Stimulated activated CD8-positive, alpha-beta memory T cell treated with anti-CD3 and anti-CD28 coated beads, Interleukin-12 subunit alpha, Interleukin-12 subunit beta, amount 100 ng/mL, for 24 hours (primary cell): Measurements from ENCODE around the gene ZMIZ1.
A peak's percentile ranks its signal among the peaks of the same experiment; 100 is the strongest.

Experiments
- DNase-seq: peaks from one replicate; pipeline ENCODE4 v3.0.0-alpha.2; 2020; ENCODE audit errors: extremely low read depth

The ZMIZ1 gene

GRCh38 chr10:79066411-79067240 lies 2.1 kb upstream of the ZMIZ1 start:
- DNase-seq = no peak

- DNase-seq = peak; percentile 30
Measured at GRCh38 chr10:79067241-79068202, 1.2 kb upstream of the ZMIZ1 start.

DNA sequence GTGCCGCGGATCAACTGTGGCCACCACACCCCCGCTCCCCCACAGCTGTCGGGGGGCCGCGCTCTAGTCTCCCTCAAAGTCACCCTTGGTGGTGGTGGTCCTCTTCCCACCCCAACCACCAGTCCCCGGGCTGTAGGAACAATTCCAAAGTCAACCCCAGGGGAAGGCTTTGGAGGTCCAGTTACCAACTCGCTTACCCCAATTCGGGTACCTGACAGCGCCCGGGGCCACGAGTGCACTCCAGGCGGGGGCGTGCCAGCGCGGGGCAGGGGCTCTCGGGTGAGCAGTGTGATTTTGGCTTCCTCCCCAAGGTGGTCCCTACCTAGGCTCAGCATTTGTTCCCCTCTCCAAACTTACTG lies 584 bp upstream of the ZMIZ1 start:
- DNase-seq = no peak

DNA sequence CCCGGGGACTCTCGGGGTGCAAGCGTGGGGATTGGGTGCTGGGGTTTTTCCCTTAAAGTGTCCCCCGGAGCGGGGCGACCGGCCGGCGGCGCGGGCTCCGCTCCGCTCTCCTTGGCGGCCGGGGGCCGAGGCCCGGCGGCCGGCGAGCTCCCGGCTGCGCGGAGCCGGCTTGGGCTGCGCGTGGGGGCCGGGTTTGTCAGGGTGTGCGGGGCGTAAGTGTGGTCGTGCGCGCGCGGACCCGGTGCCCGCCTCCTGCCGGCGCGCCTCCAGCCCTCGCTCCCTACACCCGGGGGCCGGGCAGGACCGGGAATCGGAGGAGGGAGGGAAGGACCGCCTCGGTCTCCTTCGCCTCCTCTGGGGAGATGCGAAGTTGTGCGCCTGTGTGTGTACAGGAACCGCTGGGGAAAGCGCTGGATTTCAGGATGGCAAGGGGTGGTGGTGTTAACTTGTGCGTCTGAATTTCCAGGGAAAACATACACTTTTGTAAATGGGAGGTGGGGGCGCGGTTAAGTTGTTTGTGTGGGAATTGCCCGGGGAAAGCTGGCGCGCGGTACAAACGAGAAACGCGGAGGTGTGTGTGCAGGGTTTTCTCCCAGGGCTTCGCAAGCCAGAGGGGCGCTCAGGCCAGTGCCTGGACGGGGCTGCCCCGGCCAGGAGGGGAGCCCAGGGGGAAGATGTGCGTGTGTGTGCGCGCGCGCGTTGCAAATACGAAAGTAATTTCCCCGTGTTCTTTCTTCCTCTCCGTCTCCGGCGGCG lies 737 bp downstream of the ZMIZ1 start:
- no peak for DNase-seq

GRCh38 chr10:79070081-79070605 lies 1.4 kb downstream of the ZMIZ1 start:
- no peak for DNase-seq

- no peak for DNase-seq
Measured at GRCh38 chr10:79070606-79071395, 2.0 kb downstream of the ZMIZ1 start.

- no peak for DNase-seq
Measured at GRCh38 chr10:79071396-79071923, 2.7 kb downstream of the ZMIZ1 start.

DNA sequence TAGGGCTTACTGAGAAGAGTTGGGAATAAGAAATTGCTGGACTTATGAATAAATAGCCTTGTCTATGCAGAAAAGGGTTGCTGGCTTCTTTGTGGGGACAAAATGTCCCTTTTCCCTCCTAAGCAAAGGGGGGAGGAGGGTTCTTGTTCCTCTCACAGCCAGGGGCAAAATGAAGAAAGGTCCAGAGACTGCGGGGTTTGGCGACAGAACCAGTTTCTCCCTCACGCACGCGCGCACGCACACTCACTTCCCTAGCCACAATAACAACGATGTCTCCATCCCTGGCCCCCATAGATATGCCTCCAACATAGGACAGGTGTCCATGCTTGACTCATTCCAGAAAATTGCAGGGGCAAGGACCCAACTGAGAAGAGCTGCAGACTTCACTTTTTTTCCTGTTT lies 3.3 kb downstream of the ZMIZ1 start:
- DNase-seq = no peak

GRCh38 chr10:79072994-79073645 lies 4.4 kb downstream of the ZMIZ1 start:
- no peak for DNase-seq

GRCh38 chr10:79073784-79074432 lies 5.1 kb downstream of the ZMIZ1 start:
- DNase-seq = no peak

DNA sequence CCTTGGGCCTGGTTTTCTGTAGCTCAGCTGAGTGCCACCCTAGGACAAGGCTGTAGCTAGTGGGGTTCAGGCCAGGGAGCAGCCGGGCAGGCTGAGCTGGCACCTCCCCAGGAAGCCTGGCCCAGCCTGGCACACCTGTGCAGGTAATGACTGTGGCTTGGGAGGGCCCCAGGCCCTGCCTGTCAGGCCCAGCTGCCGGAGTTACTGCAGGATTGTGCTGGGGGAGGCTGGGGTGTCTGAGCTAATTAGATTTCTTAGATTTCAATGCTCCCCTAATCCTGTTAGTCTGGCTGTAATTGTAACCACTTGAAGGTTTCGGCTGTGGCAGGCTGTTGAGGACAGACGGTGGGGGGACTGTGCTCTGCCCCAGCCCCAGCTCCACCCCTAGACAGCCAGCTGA lies 6.0 kb downstream of the ZMIZ1 start:
- no peak for DNase-seq

GRCh38 chr10:79075418-79075817 lies 6.7 kb downstream of the ZMIZ1 start:
- no peak for DNase-seq

- DNase-seq = no peak
Measured at GRCh38 chr10:79077488-79078173, 8.9 kb downstream of the ZMIZ1 start.

DNA sequence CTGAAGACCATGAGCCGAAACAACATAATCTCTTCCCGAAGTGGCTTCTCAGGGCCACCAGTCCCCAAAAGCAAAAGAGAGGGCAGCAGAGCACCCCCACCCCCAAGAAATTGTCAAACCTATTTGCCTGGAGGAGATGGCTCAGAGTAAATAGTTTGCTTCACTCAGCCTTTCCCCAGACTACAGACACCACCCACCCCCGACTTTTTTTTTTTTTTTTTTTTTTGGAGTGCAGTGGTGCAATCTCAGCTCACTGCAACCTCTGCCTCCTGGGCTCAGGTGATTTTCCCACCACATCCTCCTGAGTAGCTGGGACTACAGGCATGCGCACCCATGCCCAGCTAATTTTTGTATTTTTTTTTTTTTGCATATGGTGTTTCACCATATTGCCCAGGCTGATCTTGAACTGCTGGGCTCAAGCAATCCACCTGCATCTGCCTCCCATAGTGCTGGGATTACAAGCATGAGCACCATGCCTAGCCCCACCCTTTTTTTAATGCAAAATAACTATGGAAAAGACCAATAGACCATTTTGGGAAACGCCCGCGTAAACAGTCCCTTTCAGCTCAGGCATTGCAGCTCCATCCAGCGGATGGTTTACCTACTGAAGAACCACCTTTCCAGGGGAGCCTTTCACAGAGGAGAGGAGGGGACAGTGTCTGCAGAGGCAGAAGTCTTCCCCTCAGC lies 9.7 kb downstream of the ZMIZ1 start:
- DNase-seq = no peak

DNA sequence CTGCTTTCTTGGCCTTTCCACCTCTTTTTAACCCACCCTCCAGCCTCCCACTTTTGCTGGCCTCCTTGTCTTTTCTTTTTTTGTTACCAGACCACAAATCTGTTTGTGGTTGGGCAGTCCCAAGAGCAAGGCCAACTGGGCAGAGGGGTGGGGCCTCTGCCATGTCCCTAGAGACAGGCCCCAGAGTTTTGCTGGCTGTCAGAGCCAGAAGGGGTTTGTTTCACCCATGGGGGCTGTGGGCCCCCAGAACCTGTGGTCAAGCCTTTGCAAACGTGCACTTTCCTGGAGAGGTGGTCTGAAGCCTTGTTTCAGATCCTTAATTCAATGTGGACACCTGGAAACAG lies 10.3 kb downstream of the ZMIZ1 start:
- DNase-seq = no peak

DNA sequence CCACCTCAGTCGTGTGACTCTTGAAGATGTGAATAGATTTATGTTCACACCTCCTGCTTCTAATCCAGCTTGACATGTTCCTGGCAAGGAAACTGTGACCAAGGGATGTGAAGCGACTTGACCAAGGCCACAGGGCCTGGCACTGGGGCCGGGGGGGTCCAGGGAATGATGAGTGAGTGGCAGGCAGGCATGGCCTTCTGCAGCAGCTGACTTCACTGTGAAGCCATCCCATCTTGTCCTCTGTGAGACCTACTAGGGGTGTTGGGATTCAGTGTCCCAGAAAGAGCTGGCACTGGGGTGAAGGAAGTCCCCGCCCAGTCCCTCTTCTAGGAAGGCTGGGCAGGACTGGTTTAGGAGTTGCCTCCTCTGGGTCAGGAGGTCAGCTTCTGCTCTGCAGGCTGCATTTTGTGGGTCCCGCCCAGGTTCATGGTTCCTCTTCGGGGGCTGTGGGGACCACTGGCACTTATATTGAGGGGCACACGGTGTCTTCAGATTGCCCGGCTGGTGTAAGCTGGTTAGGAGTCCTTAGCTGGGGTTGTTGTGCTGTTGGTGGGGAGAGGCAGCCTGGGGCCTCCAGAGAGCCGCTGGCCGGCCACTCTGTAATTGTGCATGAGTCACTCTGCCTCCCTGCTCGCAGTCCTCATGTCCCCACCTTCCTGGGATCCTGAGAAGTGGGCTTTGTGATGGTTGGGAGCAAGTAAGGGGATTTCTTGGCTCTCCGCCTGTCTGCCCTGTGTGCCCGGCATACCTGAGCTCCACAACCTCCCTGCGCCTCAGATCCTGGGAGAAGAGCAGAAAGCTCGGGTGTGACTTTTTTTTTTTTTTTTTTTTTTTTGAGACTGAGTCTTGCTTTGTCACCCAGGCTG lies 11.0 kb downstream of the ZMIZ1 start:
- DNase-seq = no peak

DNA sequence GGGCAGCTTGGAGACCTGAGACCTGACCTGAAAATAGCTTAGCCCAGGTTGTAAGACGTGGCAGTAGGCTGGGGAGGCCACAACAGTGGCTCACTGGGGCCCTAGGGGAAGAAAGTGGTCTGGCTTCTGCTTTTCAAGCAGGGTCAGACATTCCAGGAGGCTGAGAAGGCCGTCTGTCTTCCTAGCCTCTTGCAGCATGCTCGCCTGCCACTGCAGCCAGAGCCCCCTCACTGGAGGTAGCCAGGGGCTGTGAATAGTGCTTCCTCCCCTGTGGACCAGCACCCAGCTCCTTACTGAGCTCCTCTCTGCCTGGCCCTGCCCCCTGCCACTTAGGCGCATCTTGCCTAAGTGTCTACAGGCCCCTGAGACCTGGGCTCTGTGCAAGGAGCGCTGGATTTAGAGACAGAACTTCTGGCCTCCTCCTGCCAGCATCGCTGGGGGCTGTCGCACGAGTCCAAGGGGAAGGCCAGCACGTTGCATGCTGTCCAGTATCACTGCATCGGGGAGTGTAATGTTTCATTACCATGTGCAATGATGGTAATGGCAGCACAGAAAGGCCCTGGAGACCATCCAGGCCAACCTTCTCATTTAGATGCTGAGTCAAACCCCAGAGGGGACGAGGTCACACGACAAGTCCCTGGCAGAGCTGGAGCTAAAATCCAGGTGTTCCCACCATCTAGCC lies 12.7 kb downstream of the ZMIZ1 start:
- no peak for DNase-seq
